Esophagus squamous epithelium (tissue), 5 donors: ENCODE data around the gene CMTR1. TPM values are rescaled to one million over a fixed set of nuclear protein-coding genes. Genes with fewer than 3 reads are reported as not detected.

Experiments used
- DNase-seq: peaks from one replicate; lab custom pipeline; 2025; lab: John Stamatoyannopoulos, UW
- H3K27ac ChIP-seq, 4 donors: fragments of 200-600 bp; sonication (generic); one replicate each; pipeline ENCODE4 v1.5.1; 2016 to 2019; ENCODE audit warnings: mild to moderate bottlenecking in 1 of 4
- H3K27me3 ChIP-seq, 4 donors: fragments of 200-600 bp; sonication (generic); 1 replicate in 3 of 4; 2 replicates in 1 of 4; pipeline versions ENCODE4 v1.5.1 to v1.6.0; 2017 to 2021; ENCODE audit warnings: antibody characterized with exemption in 1 of 4
- H3K36me3 ChIP-seq, 3 donors: fragments of 200-600 bp; sonication (generic); one replicate each; pipeline ENCODE4 v1.5.1; 2016 to 2019
- H3K4me1 ChIP-seq, 3 donors: fragments of 200-600 bp; sonication (generic); one replicate each; pipeline ENCODE4 v1.5.1; 2017 to 2019
- H3K4me3 ChIP-seq, 4 donors: fragments of 200-600 bp; sonication (generic); 1 replicate in 3 of 4; 2 replicates in 1 of 4; pipeline ENCODE4 v1.5.1; 2016 to 2019; ENCODE audit warnings: mild to moderate bottlenecking in 2 of 4, moderate library complexity in 1 of 4
- H3K9me3 ChIP-seq, 3 donors: fragments of 200-600 bp; sonication (generic); one replicate each; pipeline ENCODE4 v1.5.1; 2016 to 2019
- CTCF ChIP-seq, 6 experiments: fragments of 450-650 bp in 4 of 6; fragments of 200-600 bp in 2 of 6; sonication (generic) in 2 of 6; IDR thresholded peaks; one replicate each; pipeline ENCODE4 v1.5.1; 2016 to 2019; ENCODE audit warnings: antibody characterized with exemption in 6 of 6, mild to moderate bottlenecking in 4 of 6, moderate library complexity in 4 of 6
- POLR2A ChIP-seq, 4 donors: fragments of 450-650 bp; IDR thresholded peaks; one replicate each; pipeline ENCODE4 v1.6.1; 2017; ENCODE audit warnings: antibody characterized with exemption in 4 of 4, mild to moderate bottlenecking in 4 of 4, moderate library complexity in 3 of 4
- WGBS, 2 donors: methylation state at CpG; one replicate each; pipeline ENCODE4 v1.1.5; 2018; 5-methylcytosine and 5-hydroxymethylcytosine counted together
- intact Hi-C: fragments of 100-400 bp; cut with DNase I; formaldehyde crosslinking; loops from one replicate; pipeline ENCODE4 v1.15.0; 2022
- total RNA-seq, 4 donors: library from RNA; depleted of rRNA; stranded (reverse); fragments of >200 nt; gene quantifications; one replicate each; pipeline ENCODE4 v1.1.0, GENCODE V29; 2016
- donor health status: DM: yes; HTN: yes; CAD: no.

The CMTR1 gene
- total RNA-seq, 4 donors from 2014 or later, result 15.2 to 30.5 (median 20.5) TPM

DNA sequence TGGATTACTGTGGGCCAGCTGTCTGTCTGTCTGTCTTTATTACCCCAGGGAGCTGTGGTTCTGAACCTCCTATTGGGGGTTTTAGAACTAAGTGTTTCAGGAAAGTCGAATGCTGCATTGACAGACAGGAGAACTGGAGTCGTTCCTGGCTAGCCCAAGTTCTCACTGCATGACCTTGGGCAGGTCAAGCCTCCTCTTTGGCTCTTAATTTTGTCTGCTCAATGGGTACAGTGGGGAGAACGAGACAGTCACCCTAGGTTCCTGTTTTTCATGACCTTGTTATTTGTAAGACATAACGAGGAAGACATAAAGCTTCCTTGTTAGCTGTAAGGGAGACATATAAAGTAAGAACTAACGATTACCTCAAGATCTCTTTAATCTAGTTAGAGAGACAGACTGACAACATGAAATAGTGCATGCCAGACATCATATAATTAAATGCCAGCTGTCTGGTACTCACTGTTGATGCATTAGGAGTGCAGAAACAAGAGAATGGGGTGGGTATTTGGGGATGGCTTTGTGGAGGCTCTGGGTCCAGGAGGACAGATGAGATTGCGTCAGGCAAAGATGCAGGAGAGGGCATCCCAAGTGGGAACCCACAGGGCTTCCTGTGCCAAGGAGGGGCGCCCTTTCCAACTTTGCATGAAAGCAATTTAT is 70.4 kb downstream of the CMTR1 start:
- Histone ChIP-seq H3K27me3 (no peaks in the 10 kb centered on the region), H3K36me3 (no peaks in the 10 kb centered on the region), H3K27ac (peak overlapping the region in 2 of 4 donors; percentile 17 to 58), H3K4me3 (no peak overlapping the region), H3K9me3 (no peaks in the 10 kb centered on the region), H3K4me1 (peaks cover 5 to 11% (median 7%) of the 10 kb centered on the region in 3 donors)
- WGBS, 2 donors, result 62 to 74% methylated on average over 6 to 7 of the region's 7 CpGs
- DNase-seq, result no peak
- TF ChIP-seq CTCF (IDR thresholded peaks at IDR 0.05) (no peak), POLR2A (IDR thresholded peaks at IDR 0.05) (no peak)
- intact Hi-C loops, result no loop called here

DNA sequence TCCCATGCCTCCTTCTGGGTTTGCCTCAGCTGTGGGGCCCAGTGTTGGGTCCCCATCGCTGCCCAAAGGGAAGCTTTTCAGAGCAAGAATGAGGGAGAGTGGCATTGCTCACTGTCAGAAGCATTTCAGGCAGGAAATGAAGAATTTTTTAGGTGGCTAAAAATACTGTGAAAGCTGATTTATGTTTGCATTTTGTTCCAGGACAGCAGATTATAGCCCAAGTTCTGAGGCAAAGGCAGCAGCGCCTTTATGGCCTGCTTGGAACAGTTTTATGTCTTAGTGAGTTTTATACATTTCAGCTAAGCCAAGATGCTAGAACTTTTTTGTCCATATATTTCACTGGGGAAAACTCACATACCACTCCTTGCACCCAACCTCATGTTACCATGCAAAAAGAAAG is 71.0 kb downstream of the CMTR1 start:
- Histone ChIP-seq H3K36me3 (no peaks in the 10 kb centered on the region), H3K27me3 (no peaks in the 10 kb centered on the region), H3K27ac (peak overlapping the region in 2 of 4 donors; percentile 17 to 42), H3K9me3 (no peaks in the 10 kb centered on the region), H3K4me1 (peaks cover 2 to 5% (median 5%) of the 10 kb centered on the region in 3 donors), H3K4me3 (no peak overlapping the region)
- no peak for DNase-seq
- WGBS, 2 donors, result 75 to 88% methylated on average over 1 to 2 of the region's 2 CpGs
- TF ChIP-seq CTCF (IDR thresholded peaks at IDR 0.05) (no peak), POLR2A (IDR thresholded peaks at IDR 0.05) (no peak)
- intact Hi-C loops, result no loop called here

GRCh38 chr6:37506479-37506878 is 73.5 kb downstream of the CMTR1 start:
- 67 to 68% methylated on average over 4 of the region's 4 CpGs for WGBS, 2 donors
- no peak for TF ChIP-seq CTCF (IDR thresholded peaks at IDR 0.05)
- no peak for TF ChIP-seq POLR2A (IDR thresholded peaks at IDR 0.05)
- Histone ChIP-seq H3K9me3 (no peaks in the 10 kb centered on the region), H3K27ac (no peak overlapping the region), H3K4me3 (no peak overlapping the region), H3K36me3 (no peaks in the 10 kb centered on the region), H3K27me3 (peaks cover 0 to 7% (median 0%) of the 10 kb centered on the region in 4 donors), H3K4me1 (no peaks in the 10 kb centered on the region)
- no peak for DNase-seq
- intact Hi-C loops, result no loop called here

DNA sequence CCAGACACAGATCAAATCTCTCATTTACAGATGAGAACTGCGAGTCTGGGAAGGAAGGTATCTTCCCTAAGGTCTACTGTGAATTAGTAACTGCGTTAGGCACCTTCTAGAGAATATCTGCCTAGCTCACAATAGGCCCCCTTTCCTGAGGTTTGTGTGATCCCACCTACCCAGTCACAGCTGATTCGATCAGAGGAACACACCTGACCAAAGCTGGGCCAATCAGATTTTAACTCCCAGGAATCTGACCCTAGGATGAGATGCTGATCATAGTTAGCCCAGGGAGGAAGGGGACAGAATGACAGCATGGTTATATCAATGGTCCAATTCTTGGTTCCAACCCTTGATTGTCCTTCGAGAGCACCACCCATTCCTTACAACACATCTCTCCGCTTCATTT is 74.1 kb downstream of the CMTR1 start:
- H3K36me3 ChIP-seq, result no peaks in the 10 kb centered on the region
- no peaks in the 10 kb centered on the region for H3K4me1 ChIP-seq
- H3K27me3 ChIP-seq, result peaks cover 0 to 13% (median 0%) of the 10 kb centered on the region in 4 donors
- intact Hi-C loops, result no loop called here
- WGBS, 2 donors, result 85 to 90% methylated on average over 4 to 5 of the region's 5 CpGs
- H3K4me3 ChIP-seq, result no peak overlapping the region
- H3K9me3 ChIP-seq, result no peaks in the 10 kb centered on the region
- no peak for DNase-seq
- H3K27ac ChIP-seq, result no peak overlapping the region
- TF ChIP-seq CTCF (IDR thresholded peaks at IDR 0.05) (no peak), POLR2A (IDR thresholded peaks at IDR 0.05) (no peak)

- DNase-seq, result no peak
- no peaks in the 10 kb centered on the region for H3K9me3 ChIP-seq
- peaks cover 0 to 21% (median 0%) of the 10 kb centered on the region in 4 donors for H3K27me3 ChIP-seq
- no peaks in the 10 kb centered on the region for H3K36me3 ChIP-seq
- peak overlapping the region in 1 of 4 donors; percentile 26 for H3K27ac ChIP-seq
- WGBS, 2 donors, result 71 to 78% methylated on average over 3 of the region's 4 CpGs
- TF ChIP-seq POLR2A (IDR thresholded peaks at IDR 0.05), result no peak
- peaks cover 0 to 4% (median 0%) of the 10 kb centered on the region in 3 donors for H3K4me1 ChIP-seq
- H3K4me3 ChIP-seq, result no peak overlapping the region
- intact Hi-C loops, result no loop called here
Measured at GRCh38 chr6:37507690-37508421, 74.8 kb downstream of the CMTR1 start.
